Sigmoid colon (tissue), 4 donors: ENCODE results near the gene GAMT.

ENCODE experiments used
- CTCF ChIP-seq, 4 experiments: fragments of 450-650 bp in 3 of 4; fragments of 200-600 bp in 1 of 4; IDR thresholded peaks; one replicate each; pipeline ENCODE4 v1.5.1; 2016 to 2019; ENCODE audit warnings: antibody characterized with exemption in 4 of 4, mild to moderate bottlenecking in 3 of 4, moderate library complexity in 2 of 4
- POLR2A ChIP-seq, 2 donors: fragments of 450-650 bp; IDR thresholded peaks; one replicate each; pipeline ENCODE4 v1.6.1; 2016; ENCODE audit warnings: antibody characterized with exemption in 2 of 2, mild to moderate bottlenecking in 2 of 2, moderate library complexity in 2 of 2
- POLR2AphosphoS5 ChIP-seq, 4 donors: sonication (generic); formaldehyde crosslinking; IDR thresholded peaks; one replicate each; pipeline ENCODE4 v1.6.1; 2017; ENCODE audit warnings: antibody characterized with exemption in 4 of 4

GRCh38 chr19:1373042-1373533 lies 28.3 kb downstream of the GAMT start:
- no peak for TF ChIP-seq CTCF (IDR thresholded peaks at IDR 0.05)
- no peak for TF ChIP-seq POLR2AphosphoS5 (IDR thresholded peaks at IDR 0.05)
- TF ChIP-seq POLR2A (IDR thresholded peaks at IDR 0.05): no peak
